Progenitor cell of endocrine pancreas (in vitro differentiated cells): Measurements from ENCODE around the gene SOX6. TPM values are rescaled to one million over a fixed set of nuclear protein-coding genes. Genes with fewer than 3 reads are reported as not detected.

Experiments used
- DNase-seq: peaks from one replicate; pipeline ENCODE4 v3.0.0; 2021; ENCODE audit warnings: low spot score; ENCODE audit not compliant: unreplicated experiment
- H3K27ac Mint-ChIP-seq: 2 replicates; pipeline ENCODE4 v1.8.0; 2021; ENCODE audit warnings: mild to moderate bottlenecking, moderate library complexity, mixed read lengths
- H3K27me3 Mint-ChIP-seq: 2 replicates; pipeline ENCODE4 v1.8.0; 2021; ENCODE audit warnings: mixed read lengths
- H3K36me3 Mint-ChIP-seq: 2 replicates; pipeline ENCODE4 v1.8.0; 2022; ENCODE audit warnings: mixed read lengths; ENCODE audit not compliant: insufficient read depth
- H3K4me1 Mint-ChIP-seq: 2 replicates; pipeline ENCODE4 v1.8.0; 2021; ENCODE audit warnings: low read depth, mixed read lengths
- H3K4me3 Mint-ChIP-seq: 2 replicates; pipeline ENCODE4 v1.8.0; 2021; ENCODE audit warnings: low read depth, mild to moderate bottlenecking, moderate library complexity, mixed read lengths
- H3K9me3 Mint-ChIP-seq: 2 replicates; pipeline ENCODE4 v1.8.0; 2021; ENCODE audit warnings: low read depth, mixed read lengths
- CTCF ChIP-seq: fragments of 200-600 bp; sonication (generic); IDR thresholded peaks from one replicate; pipeline ENCODE4 v1.5.0; 2021; ENCODE audit warnings: antibody characterized with exemption, mild to moderate bottlenecking; ENCODE audit not compliant: unreplicated experiment
- total RNA-seq: library from RNA; stranded (reverse); gene quantifications from 2 replicates; pipeline ENCODE4 v1.2.1, GENCODE V29; 2021

Gene SOX6
- total RNA-seq, 1 donor from 2014 or later = 34.9 TPM

GRCh38 chr11:16136792-16137390, 219.5 kb downstream of the SOX6 start:
- Mint-ChIP-seq H3K27ac (no peak overlapping the region), H3K4me1 (peaks cover 12% of the 10 kb centered on the region), H3K27me3 (no peaks in the 10 kb centered on the region), H3K36me3 (peaks cover 14% of the 10 kb centered on the region), H3K9me3 (peaks cover 17% of the 10 kb centered on the region), H3K4me3 (no peak overlapping the region)
- TF ChIP-seq CTCF = no peak
- no peak for DNase-seq

- Mint-ChIP-seq H3K36me3 (peaks cover 13% of the 10 kb centered on the region), H3K27ac (no peak overlapping the region), H3K27me3 (no peaks in the 10 kb centered on the region), H3K9me3 (peaks cover 23% of the 10 kb centered on the region), H3K4me3 (no peak overlapping the region), H3K4me1 (peaks cover 12% of the 10 kb centered on the region)
- no peak for TF ChIP-seq CTCF
- no peak for DNase-seq
Observed at GRCh38 chr11:16133867-16134266, 222.5 kb downstream of the SOX6 start.

GRCh38 chr11:16127732-16128131, 228.6 kb downstream of the SOX6 start:
- TF ChIP-seq CTCF = no peak
- no peak overlapping the region for H3K4me3 Mint-ChIP-seq

GRCh38 chr11:16126362-16126761, 230.0 kb downstream of the SOX6 start:
- peak overlapping the region; percentile 86 for H3K27ac Mint-ChIP-seq
- DNase-seq = no peak
- peaks cover 1% of the 10 kb centered on the region for H3K36me3 Mint-ChIP-seq
- H3K27me3 Mint-ChIP-seq = no peaks in the 10 kb centered on the region
- peaks cover 11% of the 10 kb centered on the region for H3K9me3 Mint-ChIP-seq
- peaks cover 17% of the 10 kb centered on the region for H3K4me1 Mint-ChIP-seq
- TF ChIP-seq CTCF = no peak
- no peak overlapping the region for H3K4me3 Mint-ChIP-seq

More at GRCh38 chr11:16127732-16128131, 228.6 kb downstream of the SOX6 start:
- H3K27ac Mint-ChIP-seq = no peak overlapping the region
- no peaks in the 10 kb centered on the region for H3K27me3 Mint-ChIP-seq
- H3K9me3 Mint-ChIP-seq = peaks cover 12% of the 10 kb centered on the region
- no peak for DNase-seq
- peaks cover 23% of the 10 kb centered on the region for H3K4me1 Mint-ChIP-seq
- H3K36me3 Mint-ChIP-seq = peaks cover 3% of the 10 kb centered on the region

- H3K36me3 Mint-ChIP-seq = peaks cover under 1% of the 10 kb centered on the region
- TF ChIP-seq CTCF = no peak
- no peaks in the 10 kb centered on the region for H3K27me3 Mint-ChIP-seq
- peak overlapping the region; percentile 86 for H3K27ac Mint-ChIP-seq
- peaks cover 17% of the 10 kb centered on the region for H3K4me1 Mint-ChIP-seq
- H3K9me3 Mint-ChIP-seq = peaks cover 5% of the 10 kb centered on the region
- no peak for DNase-seq
- H3K4me3 Mint-ChIP-seq = no peak overlapping the region
Observed at GRCh38 chr11:16125796-16126195, 230.6 kb downstream of the SOX6 start.
